WERI-Rb-1 (cell line): ENCODE measurements around the gene SETBP1.

Source experiments
- DNase-seq: peaks from one replicate; pipeline ENCODE4 v3.0.0-alpha.2; 2020
- H3K27ac ChIP-seq: fragments of 250-450 bp; sonication (Bioruptor Pico); 2 replicates; pipeline ENCODE4 v1.5.1; 2020; ENCODE audit warnings: mild to moderate bottlenecking, moderate library complexity
- H3K27me3 ChIP-seq: fragments of 250-450 bp; sonication (Bioruptor Pico); 2 replicates; pipeline ENCODE4 v1.5.1; 2021; ENCODE audit warnings: mild to moderate bottlenecking, low read depth, moderate library complexity; ENCODE audit not compliant: insufficient read depth, severe bottlenecking
- H3K36me3 ChIP-seq: fragments of 250-450 bp; sonication (Bioruptor Pico); 2 replicates; pipeline ENCODE4 v1.5.1; 2020; ENCODE audit warnings: mild to moderate bottlenecking, moderate library complexity
- H3K4me3 ChIP-seq: 2 replicates; pipeline ENCODE4 v1.5.1; 2011; ENCODE audit warnings: low read depth, mild to moderate bottlenecking, control low read depth, low read length
- H3K9me3 ChIP-seq: fragments of 250-450 bp; sonication (Bioruptor Pico); 2 replicates; pipeline ENCODE4 v1.5.1; 2021; ENCODE audit warnings: mild to moderate bottlenecking, moderate library complexity; ENCODE audit not compliant: severe bottlenecking
- CTCF ChIP-seq: IDR thresholded peaks from 2 replicates; pipeline ENCODE4 v1.5.1; 2011; ENCODE audit warnings: low read depth, mild to moderate bottlenecking, control low read depth, inconsistent platforms, low read length

SETBP1 gene

GRCh38 chr18:44681076-44681970, 635 bp downstream of the SETBP1 start:
- Histone ChIP-seq H3K27ac (no peak overlapping the region), H3K27me3 (peaks cover 6% of the 10 kb centered on the region)
- no peak for DNase-seq

GRCh38 chr18:44682201-44682870, 1.6 kb downstream of the SETBP1 start:
- H3K4me3 ChIP-seq = no peak overlapping the region

More at GRCh38 chr18:44681076-44681970, 635 bp downstream of the SETBP1 start:
- Histone ChIP-seq H3K4me3 (no peak overlapping the region), H3K9me3 (no peaks in the 10 kb centered on the region), H3K36me3 (no peaks in the 10 kb centered on the region)
- TF ChIP-seq CTCF = no peak

GRCh38 chr18:44682871-44683221, 2.2 kb downstream of the SETBP1 start:
- H3K4me3 ChIP-seq = no peak overlapping the region
- peak; percentile 23 for DNase-seq
- no peaks in the 10 kb centered on the region for H3K36me3 ChIP-seq
- H3K9me3 ChIP-seq = no peaks in the 10 kb centered on the region
- H3K27ac ChIP-seq = no peak overlapping the region
- TF ChIP-seq CTCF = no peak
- H3K27me3 ChIP-seq = peaks cover 6% of the 10 kb centered on the region

More at GRCh38 chr18:44682201-44682870, 1.6 kb downstream of the SETBP1 start:
- Histone ChIP-seq H3K27ac (no peak overlapping the region), H3K36me3 (no peaks in the 10 kb centered on the region), H3K9me3 (no peaks in the 10 kb centered on the region), H3K27me3 (peaks cover 6% of the 10 kb centered on the region)
- no peak for DNase-seq
- TF ChIP-seq CTCF = no peak

- no peak overlapping the region for H3K4me3 ChIP-seq
- DNase-seq = no peak
- H3K36me3 ChIP-seq = no peaks in the 10 kb centered on the region
- TF ChIP-seq CTCF = no peak
- H3K27ac ChIP-seq = no peak overlapping the region
- no peaks in the 10 kb centered on the region for H3K9me3 ChIP-seq
- peaks cover 4% of the 10 kb centered on the region for H3K27me3 ChIP-seq
Observed at GRCh38 chr18:44683556-44683955, 2.9 kb downstream of the SETBP1 start.

GRCh38 chr18:44685296-44685695, 4.6 kb downstream of the SETBP1 start:
- peak; percentile 54 for DNase-seq
- H3K27me3 ChIP-seq = peaks cover 4% of the 10 kb centered on the region
- TF ChIP-seq CTCF = no peak
- no peaks in the 10 kb centered on the region for H3K36me3 ChIP-seq
- H3K4me3 ChIP-seq = no peak overlapping the region
- H3K9me3 ChIP-seq = no peaks in the 10 kb centered on the region
- H3K27ac ChIP-seq = no peak overlapping the region
